ENCODE data around the gene PRMT5.

Gene PRMT5

GRCh38 chr14:22926316-22926715 is 2.9 kb downstream of the PRMT5 start:
- no peaks in the 10 kb centered on the region for H3K27me3 ChIP-seq
- no peak for TF ChIP-seq CTCF (IDR thresholded peaks at IDR 0.05)
- H3K27ac ChIP-seq, result peak overlapping the region; percentile 34
- no peaks in the 10 kb centered on the region for H3K9me3 ChIP-seq
- H3K36me3 ChIP-seq, result peaks cover 11% of the 10 kb centered on the region
- no peak overlapping the region for H3K4me3 ChIP-seq (ENCODE audit: low read depth in 1 of 2, low read length in 1 of 2)
- H3K4me1 ChIP-seq (ENCODE audit: control insufficient read depth in 1 of 2, insufficient read depth in 1 of 2, low read depth in 1 of 2, low read length in 1 of 2), result peaks cover 42 to 48% of the 10 kb centered on the region in 2 experiments

- no peak for TF ChIP-seq CTCF (IDR thresholded peaks at IDR 0.05)
- Histone ChIP-seq H3K27me3 (no peaks in the 10 kb centered on the region), H3K4me1 (ENCODE audit: control insufficient read depth in 1 of 2, insufficient read depth in 1 of 2, low read depth in 1 of 2, low read length in 1 of 2) (peaks cover 37 to 45% of the 10 kb centered on the region in 2 experiments), H3K36me3 (peaks cover 11% of the 10 kb centered on the region), H3K4me3 (ENCODE audit: low read depth in 1 of 2, low read length in 1 of 2) (no peak overlapping the region), H3K9me3 (no peaks in the 10 kb centered on the region), H3K27ac (no peak overlapping the region)
These were observed 3.7 kb downstream of the PRMT5 start for GRCh38 chr14:22925513-22925912.

- peaks cover 11% of the 10 kb centered on the region for H3K36me3 ChIP-seq
These were observed 5.4 kb downstream of the PRMT5 start for GRCh38 chr14:22923746-22924145.

GRCh38 chr14:22922294-22922693 is 6.9 kb downstream of the PRMT5 start:
- H3K27me3 ChIP-seq, result no peaks in the 10 kb centered on the region
- peaks cover 11% of the 10 kb centered on the region for H3K36me3 ChIP-seq
- H3K4me3 ChIP-seq (ENCODE audit: low read depth in 1 of 2, low read length in 1 of 2), result no peak overlapping the region
- peak overlapping the region; percentile 51 for H3K27ac ChIP-seq
- TF ChIP-seq CTCF (IDR thresholded peaks at IDR 0.05), result no peak
- no peaks in the 10 kb centered on the region for H3K9me3 ChIP-seq
- H3K4me1 ChIP-seq (ENCODE audit: control insufficient read depth in 1 of 2, insufficient read depth in 1 of 2, low read depth in 1 of 2, low read length in 1 of 2), result peaks cover 35 to 38% of the 10 kb centered on the region in 2 experiments

More at GRCh38 chr14:22923746-22924145, 5.4 kb downstream of the PRMT5 start:
- TF ChIP-seq CTCF (IDR thresholded peaks at IDR 0.05), result no peak
- H3K9me3 ChIP-seq, result no peaks in the 10 kb centered on the region
- peaks cover 32 to 40% of the 10 kb centered on the region in 2 experiments for H3K4me1 ChIP-seq (ENCODE audit: control insufficient read depth in 1 of 2, insufficient read depth in 1 of 2, low read depth in 1 of 2, low read length in 1 of 2)
- H3K27ac ChIP-seq, result no peak overlapping the region
- H3K4me3 ChIP-seq (ENCODE audit: low read depth in 1 of 2, low read length in 1 of 2), result no peak overlapping the region
- no peaks in the 10 kb centered on the region for H3K27me3 ChIP-seq

GRCh38 chr14:22920697-22921096 is 8.5 kb downstream of the PRMT5 start:
- H3K27ac ChIP-seq, result peak overlapping the region; percentile 97
- no peaks in the 10 kb centered on the region for H3K27me3 ChIP-seq
- peaks cover 11% of the 10 kb centered on the region for H3K36me3 ChIP-seq
- H3K4me3 ChIP-seq (ENCODE audit: low read depth in 1 of 2, low read length in 1 of 2), result no peak overlapping the region
- no peak for TF ChIP-seq CTCF (IDR thresholded peaks at IDR 0.05)
- no peaks in the 10 kb centered on the region for H3K9me3 ChIP-seq
- peaks cover 37 to 38% of the 10 kb centered on the region in 2 experiments for H3K4me1 ChIP-seq (ENCODE audit: control insufficient read depth in 1 of 2, insufficient read depth in 1 of 2, low read depth in 1 of 2, low read length in 1 of 2)

- H3K9me3 ChIP-seq, result no peaks in the 10 kb centered on the region
- peaks cover 48% of the 10 kb centered on the region in 2 experiments for H3K4me1 ChIP-seq (ENCODE audit: control insufficient read depth in 1 of 2, insufficient read depth in 1 of 2, low read depth in 1 of 2, low read length in 1 of 2)
- no peak for TF ChIP-seq CTCF (IDR thresholded peaks at IDR 0.05)
- H3K27me3 ChIP-seq, result no peaks in the 10 kb centered on the region
- peak overlapping the region; percentile 97 for H3K27ac ChIP-seq
- peak overlapping the region; percentile 65 to 73 for H3K4me3 ChIP-seq (ENCODE audit: low read depth in 1 of 2, low read length in 1 of 2)
- peaks cover 8% of the 10 kb centered on the region for H3K36me3 ChIP-seq
These were observed 9.6 kb downstream of the PRMT5 start for GRCh38 chr14:22919601-22919921.
